H1 (cell line): ENCODE data around the gene LAP3. TPM values are rescaled to one million over a fixed set of nuclear protein-coding genes. Genes with fewer than 3 reads are reported as not detected.

Source experiments
- CTCF ChIA-PET: fragments of 300-600 bp; sonication (Branson Sonifier 250); formaldehyde crosslinking; loops from one replicate; lab custom pipeline; 2021; ENCODE audit not compliant: partially characterized antibody; lab: Charles Lee
- POLR2A ChIA-PET: fragments of 300-600 bp; sonication (Branson Sonifier 250); formaldehyde crosslinking; loops from one replicate; lab custom pipeline; 2021; ENCODE audit warnings: inconsistent platforms; ENCODE audit not compliant: partially characterized antibody; lab: Charles Lee
- DNase-seq, 2 experiments: peaks; one replicate each; pipeline versions ENCODE4 v3.0.0 to v3.0.0-alpha.2; 2010 to 2022; ENCODE audit warnings: low spot score in 2 of 2, low read depth in 1 of 2, mixed read lengths in 1 of 2
- FAIRE-seq: peaks from 2 replicates; lab custom pipeline; 2011; peaks lifted over from hg19 to GRCh38; lab: Jason Lieb, UNC
- H2AFZ ChIP-seq: 2 replicates; pipeline ENCODE4 v1.8.1; 2012; ENCODE audit warnings: low read length, inconsistent platforms
- H2AK5ac ChIP-seq: 2 replicates; pipeline ENCODE4 v1.6.1; 2013; ENCODE audit warnings: low read depth, low read length
- H2BK120ac ChIP-seq: replicated peaks from 2 replicates; pipeline ENCODE3; 2013; ENCODE audit warnings: low read depth, low read length, inconsistent platforms
- H2BK12ac ChIP-seq: 2 replicates; pipeline ENCODE4 v1.6.1; 2013; ENCODE audit warnings: low read depth, low read length
- H2BK15ac ChIP-seq: 2 replicates; pipeline ENCODE4 v1.6.1; 2013; ENCODE audit warnings: low read length
- H2BK20ac ChIP-seq: 2 replicates; pipeline ENCODE4 v1.6.1; 2013; ENCODE audit warnings: low read length
- H2BK5ac ChIP-seq: 2 replicates; pipeline ENCODE4 v1.6.1; 2013; ENCODE audit warnings: low read depth, low read length
- H3K14ac ChIP-seq: 2 replicates; pipeline ENCODE4 v1.6.1; 2013; ENCODE audit warnings: inconsistent platforms; ENCODE audit not compliant: insufficient read length
- H3K18ac ChIP-seq: 2 replicates; pipeline ENCODE4 v1.6.1; 2013; ENCODE audit warnings: low read length; ENCODE audit errors: extremely low read depth
- H3K23ac ChIP-seq: 2 replicates; pipeline ENCODE4 v1.6.1; 2013; ENCODE audit warnings: inconsistent platforms; ENCODE audit not compliant: insufficient read length
- H3K23me2 ChIP-seq: 2 replicates; pipeline ENCODE4 v1.6.1; 2013; ENCODE audit warnings: low read depth, low read length
- H3K27ac ChIP-seq: 2 replicates; pipeline ENCODE4 v1.6.1; 2011; ENCODE audit warnings: low read depth, low read length, inconsistent platforms
- H3K27me3 ChIP-seq, 4 experiments: replicated peaks in 1 of 4; 1 replicate in 1 of 4; 2 replicates in 3 of 4; pipeline versions ENCODE4 v1.6.1 to v1.8.1; 2011 to 2013; ENCODE audit warnings: low read length in 3 of 4, mild to moderate bottlenecking in 3 of 4, inconsistent platforms in 2 of 4, mixed read lengths in 2 of 4, moderate library complexity in 1 of 4; ENCODE audit not compliant: control insufficient read depth in 3 of 4, insufficient read depth in 3 of 4; ENCODE audit errors: extremely low read depth in 1 of 4
- H3K36me3 ChIP-seq, 4 experiments: 2 replicates each; pipeline versions ENCODE4 v1.6.1 to v1.8.1; 2011 to 2013; ENCODE audit warnings: mild to moderate bottlenecking in 4 of 4, low read length in 3 of 4, moderate library complexity in 2 of 4, control low read depth in 1 of 4, inconsistent platforms in 1 of 4; ENCODE audit not compliant: insufficient read depth in 4 of 4, control insufficient read depth in 2 of 4
- H3K4ac ChIP-seq: replicated peaks from 2 replicates; pipeline ENCODE3; 2013; ENCODE audit warnings: low read length, low read depth, mixed read lengths, inconsistent platforms; ENCODE audit not compliant: insufficient read length
- H3K4me1 ChIP-seq, 4 experiments: replicated peaks in 1 of 4; 1 replicate in 1 of 4; 2 replicates in 3 of 4; pipeline versions ENCODE4 v1.6.1 to v1.8.1; 2011 to 2013; ENCODE audit warnings: low read length in 3 of 4, inconsistent platforms in 2 of 4, mixed read lengths in 1 of 4; ENCODE audit not compliant: insufficient read depth in 4 of 4, control insufficient read depth in 3 of 4
- H3K4me2 ChIP-seq, 2 experiments: 2 replicates each; pipeline versions ENCODE4 v1.6.1 to v1.8.1; 2011 to 2013; ENCODE audit warnings: low read depth in 2 of 2, low read length in 2 of 2, control low read depth in 1 of 2, inconsistent platforms in 1 of 2, mild to moderate bottlenecking in 1 of 2; ENCODE audit not compliant: insufficient read depth in 1 of 2
- H3K4me3 ChIP-seq, 4 experiments: fragments of 200-600, 300-600 bp in 1 of 4; sonication (generic), shearing (Covaris generic), sonication (Bioruptor Twin) in 1 of 4; 2 replicates each; pipeline versions ENCODE4 v1.5.1 to v1.8.1; 2011 to 2016; ENCODE audit warnings: low read length in 4 of 4, low read depth in 3 of 4, control low read depth in 2 of 4, inconsistent platforms in 2 of 4, mild to moderate bottlenecking in 2 of 4, mixed read lengths in 1 of 4, moderate library complexity in 1 of 4; ENCODE audit not compliant: insufficient read depth in 2 of 4; ENCODE audit errors: extremely low read depth in 1 of 4
- H3K56ac ChIP-seq: replicated peaks from 2 replicates; pipeline ENCODE3; 2013; ENCODE audit warnings: low read depth, mild to moderate bottlenecking, mixed read lengths, low read length, inconsistent platforms; ENCODE audit not compliant: insufficient read length
- H3K79me1 ChIP-seq: 2 replicates; pipeline ENCODE4 v1.6.1; 2013; ENCODE audit warnings: low read depth, low read length, control low read depth
- H3K79me2 ChIP-seq, 2 experiments: 2 replicates each; pipeline versions ENCODE4 v1.6.1 to v1.8.1; 2012 to 2013; ENCODE audit warnings: low read length in 2 of 2, mild to moderate bottlenecking in 2 of 2, inconsistent platforms in 1 of 2; ENCODE audit not compliant: insufficient read depth in 2 of 2, control insufficient read depth in 1 of 2
- H3K9ac ChIP-seq, 4 experiments: replicated peaks in 1 of 4; 1 replicate in 1 of 4; 2 replicates in 3 of 4; pipeline versions ENCODE4 v1.6.1 to v1.8.1; 2011 to 2013; ENCODE audit warnings: low read depth in 3 of 4, low read length in 3 of 4, control low read depth in 2 of 4, mild to moderate bottlenecking in 2 of 4, moderate library complexity in 2 of 4, inconsistent platforms in 1 of 4; ENCODE audit errors: extremely low read depth in 1 of 4
- H3K9me3 ChIP-seq, 2 experiments: 2 replicates each; pipeline versions ENCODE4 v1.6.1 to v1.8.1; 2012 to 2013; ENCODE audit warnings: mild to moderate bottlenecking in 2 of 2, moderate library complexity in 2 of 2, control low read depth in 1 of 2, inconsistent platforms in 1 of 2, low read depth in 1 of 2, low read length in 1 of 2, mixed read lengths in 1 of 2; ENCODE audit not compliant: insufficient read depth in 2 of 2
- H4K20me1 ChIP-seq, 2 experiments: replicated peaks in 1 of 2; 2 replicates each; pipeline versions ENCODE3 to v1.8.1; 2011 to 2013; ENCODE audit warnings: inconsistent platforms in 2 of 2, low read length in 2 of 2, mild to moderate bottlenecking in 1 of 2; ENCODE audit not compliant: insufficient read depth in 2 of 2, control insufficient read depth in 1 of 2
- H4K5ac ChIP-seq: 2 replicates; pipeline ENCODE4 v1.6.1; 2013; ENCODE audit warnings: low read length, low read depth, mixed read lengths, inconsistent platforms; ENCODE audit not compliant: insufficient read length
- H4K8ac ChIP-seq: 2 replicates; pipeline ENCODE4 v1.8.0; 2013; ENCODE audit warnings: mild to moderate bottlenecking, moderate library complexity, low read length, inconsistent platforms; ENCODE audit not compliant: insufficient read depth; ENCODE audit errors: extremely low read depth
- H4K91ac ChIP-seq: replicated peaks from 2 replicates; pipeline ENCODE3; 2013; ENCODE audit warnings: low read length, mixed read lengths, inconsistent platforms; ENCODE audit not compliant: insufficient read length
- CBX8 ChIP-seq: fragments of 300-800, 300-1000 bp; sonication (generic); IDR thresholded peaks from 2 replicates; pipeline ENCODE4 v1.7.1; 2016; ENCODE audit warnings: low read depth, low read length, borderline replicate concordance
- E2F6 ChIP-seq: IDR thresholded peaks from 2 replicates; pipeline ENCODE4 v1.6.1; 2012; ENCODE audit warnings: inconsistent platforms
- MAFK ChIP-seq: IDR thresholded peaks from 2 replicates; pipeline ENCODE4 v1.6.1; 2012; ENCODE audit warnings: low read depth, mild to moderate bottlenecking, improper control_type of control experiment, low read length
- POLR2AphosphoS5 ChIP-seq: IDR thresholded peaks from 2 replicates; pipeline ENCODE4 v1.6.1; 2011; ENCODE audit warnings: low read depth, low read length
- SP2 ChIP-seq: IDR thresholded peaks from 2 replicates; pipeline ENCODE4 v1.6.1; 2012; ENCODE audit warnings: mild to moderate bottlenecking, low read length, inconsistent platforms
- TCF12 ChIP-seq: IDR thresholded peaks from 2 replicates; pipeline ENCODE4 v1.6.1; 2011; ENCODE audit warnings: low read depth, mild to moderate bottlenecking, low read length
- YY1 ChIP-seq: IDR thresholded peaks from 2 replicates; pipeline ENCODE4 v1.6.1; 2011; ENCODE audit warnings: low read depth, mild to moderate bottlenecking, low read length
- WGBS, 2 experiments: shearing (Covaris generic) in 1 of 2; methylation state at CpG; one replicate each; pipeline versions ENCODE4 v1.1.6 to v1.1.7; 2013 to 2015; ENCODE audit warnings: low lambda C conversion rate in 2 of 2, mixed read lengths in 2 of 2, inconsistent platforms in 1 of 2, low coverage in 1 of 2, missing lambda C conversion rate in 1 of 2; ENCODE audit not compliant: insufficient replicate concordance in 2 of 2, insufficient coverage in 1 of 2, insufficient read length in 1 of 2; ENCODE audit errors: extremely low coverage in 1 of 2, missing lambda C conversion rate in 1 of 2; 5-methylcytosine and 5-hydroxymethylcytosine counted together
- polyA plus RNA-seq, 7 experiments: library from polyadenylated mRNA; depleted of rRNA in 3 of 7; stranded (reverse) in 5 of 7; unstranded in 2 of 7; fragments of >200 nt in 5 of 7; fragments of 200-250 nt in 2 of 7; gene quantifications; 1 replicate in 5 of 7; 2 replicates in 1 of 7; 4 replicates in 1 of 7; pipeline versions ENCODE4 v1.2.1 to v1.2.3, GENCODE V29; 2011 to 2013; ENCODE audit warnings: missing spikeins in 2 of 7, mixed read lengths in 2 of 7
- total RNA-seq: library from RNA; stranded (reverse); fragmentation: NEBNext Ultra II Directional; extraction: Animal tissue kit (Norgen Biotek cat#: 25700); gene quantifications from 2 replicates; pipeline ENCODE4 v1.2.1, GENCODE V29; 2021

Gene LAP3
- total and polyA plus RNA-seq, 2 of the 8 experiments (the other 6 are each of a cell fraction or from before 2014, with no cell fraction given), result 28.3 to 50.9 TPM

GRCh38 chr4:17558941-17559708, 17.9 kb upstream of the LAP3 start:
- H3K4me3 ChIP-seq, result no peak overlapping the region
- H4K91ac ChIP-seq, result no peak overlapping the region
- H2BK15ac ChIP-seq, result no peak overlapping the region
- no peaks in the 10 kb centered on the region for H3K79me2 ChIP-seq
- no peak overlapping the region for H3K9ac ChIP-seq
- ChIA-PET POLR2A (no interaction called here), CTCF (interaction anchor here (2.4 kb wide), 1 partner anchor 10 kb away, joined by 9 read pairs; no protein-coding TSS in a partner anchor)
- no peaks in the 10 kb centered on the region for H4K20me1 ChIP-seq
- no peaks in the 10 kb centered on the region for H3K9me3 ChIP-seq
- no peak overlapping the region for H2BK20ac ChIP-seq
- no peak overlapping the region for H3K23ac ChIP-seq
- H2BK12ac ChIP-seq, result no peak overlapping the region
- H4K5ac ChIP-seq, result no peak overlapping the region
- H2BK120ac ChIP-seq, result no peak overlapping the region
- FAIRE-seq (no peak), DNase-seq (no peak)
- H2AFZ ChIP-seq, result no peak overlapping the region
- H3K36me3 ChIP-seq, result no peaks in the 10 kb centered on the region
- no peak overlapping the region for H3K4me2 ChIP-seq
- no peak overlapping the region for H4K8ac ChIP-seq
- no peak overlapping the region for H3K56ac ChIP-seq
- WGBS, 2 experiments, result 88% methylated on average over 4 of the region's 4 CpGs; no CpG with 5 or more reads in 1 of the 2 experiments
- no peaks in the 10 kb centered on the region for H3K79me1 ChIP-seq
- no peaks in the 10 kb centered on the region for H3K23me2 ChIP-seq
- no peaks in the 10 kb centered on the region for H3K27me3 ChIP-seq
- no peak overlapping the region for H3K18ac ChIP-seq
- H3K27ac ChIP-seq, result no peak overlapping the region
- no peak overlapping the region for H3K4ac ChIP-seq
- H2BK5ac ChIP-seq, result no peak overlapping the region
- no peak overlapping the region for H2AK5ac ChIP-seq
- no peaks in the 10 kb centered on the region for H3K4me1 ChIP-seq
- TF ChIP-seq TCF12 (no peak), POLR2AphosphoS5 (no peak), MAFK (no peak), CBX8 (no peak), YY1 (no peak), SP2 (no peak), E2F6 (no peak)
- no peak overlapping the region for H3K14ac ChIP-seq
